ENCODE results near the gene CALHM2. TPM values are rescaled to one million over a fixed set of nuclear protein-coding genes. Genes with fewer than 3 reads are reported as not detected.

The CALHM2 gene
- total RNA-seq, 1 donor from 2014 or later: 3.5 TPM

DNA sequence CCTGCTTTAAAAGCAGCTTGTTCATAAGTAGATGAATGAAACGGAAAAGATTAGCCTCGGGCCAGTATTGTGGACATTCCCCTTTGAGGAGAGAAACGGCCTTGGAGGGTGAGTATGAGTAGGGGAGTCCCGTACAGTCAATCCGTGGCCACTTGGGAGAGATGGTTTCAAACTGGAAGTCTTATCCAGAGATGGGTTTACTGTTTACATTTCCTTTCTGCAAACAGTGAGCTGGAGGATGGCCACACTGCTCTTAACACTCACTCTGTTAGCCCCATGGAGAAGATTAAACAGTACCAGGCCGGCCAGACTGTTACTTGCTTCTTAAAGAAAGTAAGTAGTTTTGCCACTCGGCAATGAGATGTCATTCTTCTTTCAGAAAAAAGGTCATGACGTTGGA, 20.3 kb downstream of the CALHM2 start:
- Mint-ChIP-seq H3K4me3 (no peak overlapping the region), H3K27me3 (no peaks in the 10 kb centered on the region), H3K9me3 (no peaks in the 10 kb centered on the region), H3K27ac (no peak overlapping the region), H3K36me3 (peaks cover 26% of the 10 kb centered on the region), H3K4me1 (ENCODE audit: unreplicated experiment) (no peaks in the 10 kb centered on the region)
- TF ChIP-seq CTCF (conservative IDR thresholded peaks at IDR 0.05): no peak
- no peak for DNase-seq (ENCODE audit: extremely low spot score, unreplicated experiment)

GRCh38 chr10:103429647-103430046, 22.5 kb downstream of the CALHM2 start:
- no peak for TF ChIP-seq CTCF (conservative IDR thresholded peaks at IDR 0.05)
- H3K27me3 Mint-ChIP-seq: no peaks in the 10 kb centered on the region
- H3K4me1 Mint-ChIP-seq (ENCODE audit: unreplicated experiment): no peaks in the 10 kb centered on the region
- H3K4me3 Mint-ChIP-seq: no peak overlapping the region
- no peaks in the 10 kb centered on the region for H3K9me3 Mint-ChIP-seq
- H3K27ac Mint-ChIP-seq: no peak overlapping the region
- no peak for DNase-seq (ENCODE audit: extremely low spot score, unreplicated experiment)
- H3K36me3 Mint-ChIP-seq: peaks cover 23% of the 10 kb centered on the region

DNA sequence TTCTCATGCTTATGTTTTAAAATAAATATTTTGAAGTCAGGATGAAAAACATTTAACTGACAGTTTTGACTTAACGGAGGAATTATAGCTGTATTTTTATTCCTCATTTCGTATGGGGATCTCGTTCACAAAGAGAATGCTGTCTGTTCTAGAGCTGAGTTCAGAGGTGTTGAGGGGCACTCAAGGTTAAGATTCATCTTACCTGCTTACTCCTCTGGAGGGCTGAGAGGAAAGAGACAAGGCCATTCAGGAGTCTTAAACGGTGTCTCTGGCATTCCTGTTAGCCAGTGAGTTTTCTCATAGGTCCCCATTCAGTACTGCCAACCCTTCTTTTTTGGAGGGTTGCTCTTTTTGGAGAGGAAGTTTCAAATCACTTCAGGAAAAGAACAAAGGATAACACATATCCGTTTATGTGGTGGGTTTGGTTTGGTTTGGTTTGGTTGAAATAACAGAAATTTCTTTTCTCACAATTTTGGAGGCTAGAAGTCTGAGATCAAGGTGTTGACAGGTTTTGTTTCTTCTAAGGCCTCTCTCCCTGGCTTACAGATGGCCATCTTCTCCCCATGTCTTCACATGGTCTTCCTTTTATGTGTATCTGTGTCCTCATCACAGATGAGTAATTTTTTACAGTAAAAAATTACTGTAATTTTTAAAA, 23.1 kb downstream of the CALHM2 start:
- no peak overlapping the region for H3K4me3 Mint-ChIP-seq
- H3K36me3 Mint-ChIP-seq: peaks cover 28% of the 10 kb centered on the region
- no peak for TF ChIP-seq CTCF (conservative IDR thresholded peaks at IDR 0.05)
- no peaks in the 10 kb centered on the region for H3K9me3 Mint-ChIP-seq
- no peaks in the 10 kb centered on the region for H3K27me3 Mint-ChIP-seq
- H3K4me1 Mint-ChIP-seq (ENCODE audit: unreplicated experiment): no peaks in the 10 kb centered on the region
- H3K27ac Mint-ChIP-seq: no peak overlapping the region
- no peak for DNase-seq (ENCODE audit: extremely low spot score, unreplicated experiment)

GRCh38 chr10:103427866-103428265, 24.3 kb downstream of the CALHM2 start:
- no peak for DNase-seq (ENCODE audit: extremely low spot score, unreplicated experiment)
- H3K36me3 Mint-ChIP-seq: peaks cover 27% of the 10 kb centered on the region
- H3K27me3 Mint-ChIP-seq: no peaks in the 10 kb centered on the region
- H3K27ac Mint-ChIP-seq: no peak overlapping the region
- no peaks in the 10 kb centered on the region for H3K4me1 Mint-ChIP-seq (ENCODE audit: unreplicated experiment)
- TF ChIP-seq CTCF (conservative IDR thresholded peaks at IDR 0.05): no peak
- H3K4me3 Mint-ChIP-seq: no peak overlapping the region
- no peaks in the 10 kb centered on the region for H3K9me3 Mint-ChIP-seq

GRCh38 chr10:103423748-103424147, 28.4 kb downstream of the CALHM2 start:
- no peaks in the 10 kb centered on the region for H3K4me1 Mint-ChIP-seq (ENCODE audit: unreplicated experiment)
- no peak overlapping the region for H3K4me3 Mint-ChIP-seq

More at GRCh38 chr10:103423748-103424147, 28.4 kb downstream of the CALHM2 start:
- Mint-ChIP-seq H3K27me3 (no peaks in the 10 kb centered on the region), H3K9me3 (no peaks in the 10 kb centered on the region), H3K36me3 (peaks cover 25% of the 10 kb centered on the region), H3K27ac (no peak overlapping the region)
- TF ChIP-seq CTCF (conservative IDR thresholded peaks at IDR 0.05): no peak
- no peak for DNase-seq (ENCODE audit: extremely low spot score, unreplicated experiment)

Measured in type B pancreatic cell (in vitro differentiated cells).